Measurements from ENCODE around the gene ITPRID2. TPM values are rescaled to one million over a fixed set of nuclear protein-coding genes. Genes with fewer than 3 reads are reported as not detected.
"Not testable (repeated sequence)": the region's sequence is repeated elsewhere in the genome, so short reads cannot be mapped to it uniquely, and the experiment has no call there.

The ITPRID2 gene
- total and polyA plus RNA-seq, 2 donors from 2014 or later = 29.9 to 191 TPM

- DNase-seq = no peak
- Histone ChIP-seq H3K9me3 (ENCODE audit: control insufficient read depth in 2 of 3, insufficient read depth in 1 of 3, low read length in 3 of 3) (no peaks in the 10 kb centered on the region), H3K36me3 (ENCODE audit: control insufficient read depth in 2 of 3, insufficient read depth in 3 of 3, low read length in 3 of 3) (no peaks in the 10 kb centered on the region), H3K27ac (ENCODE audit: low read depth in 2 of 2, low read length in 2 of 2) (no peak overlapping the region), H3K27me3 (ENCODE audit: control insufficient read depth, insufficient read depth, low read length) (no peaks in the 10 kb centered on the region), H3K9ac (ENCODE audit: low read length in 3 of 3) (no peak overlapping the region), H3K4me3 (ENCODE audit: low read length in 3 of 3) (no peak overlapping the region), H3K4me1 (ENCODE audit: control insufficient read depth in 2 of 3, insufficient read depth in 2 of 3, low read depth in 1 of 3, low read length in 3 of 3) (peaks cover 0 to 4% (median 0%) of the 10 kb centered on the region in 3 donors)
- FAIRE-seq = no peak
- intact Hi-C loops (cut with DNase I) = no loop called here
- TF ChIP-seq, protein P1, sequence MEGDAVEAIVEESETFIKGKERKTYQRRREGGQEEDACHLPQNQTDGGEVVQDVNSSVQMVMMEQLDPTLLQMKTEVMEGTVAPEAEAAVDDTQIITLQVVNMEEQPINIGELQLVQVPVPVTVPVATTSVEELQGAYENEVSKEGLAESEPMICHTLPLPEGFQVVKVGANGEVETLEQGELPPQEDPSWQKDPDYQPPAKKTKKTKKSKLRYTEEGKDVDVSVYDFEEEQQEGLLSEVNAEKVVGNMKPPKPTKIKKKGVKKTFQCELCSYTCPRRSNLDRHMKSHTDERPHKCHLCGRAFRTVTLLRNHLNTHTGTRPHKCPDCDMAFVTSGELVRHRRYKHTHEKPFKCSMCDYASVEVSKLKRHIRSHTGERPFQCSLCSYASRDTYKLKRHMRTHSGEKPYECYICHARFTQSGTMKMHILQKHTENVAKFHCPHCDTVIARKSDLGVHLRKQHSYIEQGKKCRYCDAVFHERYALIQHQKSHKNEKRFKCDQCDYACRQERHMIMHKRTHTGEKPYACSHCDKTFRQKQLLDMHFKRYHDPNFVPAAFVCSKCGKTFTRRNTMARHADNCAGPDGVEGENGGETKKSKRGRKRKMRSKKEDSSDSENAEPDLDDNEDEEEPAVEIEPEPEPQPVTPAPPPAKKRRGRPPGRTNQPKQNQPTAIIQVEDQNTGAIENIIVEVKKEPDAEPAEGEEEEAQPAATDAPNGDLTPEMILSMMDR (IDR thresholded peaks at IDR 0.05; ENCODE audit: borderline replicate concordance, extremely low read depth, insufficient read depth) = no peak
Observed at GRCh38 chr2:181958726-181959125, 67.2 kb downstream of the ITPRID2 start.

GRCh38 chr2:181959508-181959907, 68.0 kb downstream of the ITPRID2 start:
- intact Hi-C loops (cut with DNase I) = no loop called here
- Histone ChIP-seq H3K36me3 (ENCODE audit: control insufficient read depth in 2 of 3, insufficient read depth in 3 of 3, low read length in 3 of 3) (no peaks in the 10 kb centered on the region), H3K4me3 (ENCODE audit: low read length in 3 of 3) (no peak overlapping the region), H3K4me1 (ENCODE audit: control insufficient read depth in 2 of 3, insufficient read depth in 2 of 3, low read depth in 1 of 3, low read length in 3 of 3) (peaks cover 0 to 1% (median 0%) of the 10 kb centered on the region in 3 donors), H3K9ac (ENCODE audit: low read length in 3 of 3) (no peak overlapping the region), H3K27me3 (ENCODE audit: control insufficient read depth, insufficient read depth, low read length) (no peaks in the 10 kb centered on the region), H3K9me3 (ENCODE audit: control insufficient read depth in 2 of 3, insufficient read depth in 1 of 3, low read length in 3 of 3) (no peaks in the 10 kb centered on the region), H3K27ac (ENCODE audit: low read depth in 2 of 2, low read length in 2 of 2) (no peak overlapping the region)
- DNase-seq (no peak), FAIRE-seq (no peak)
- TF ChIP-seq, protein P1 (IDR thresholded peaks at IDR 0.05; ENCODE audit: borderline replicate concordance, extremely low read depth, insufficient read depth) = no peak

DNA sequence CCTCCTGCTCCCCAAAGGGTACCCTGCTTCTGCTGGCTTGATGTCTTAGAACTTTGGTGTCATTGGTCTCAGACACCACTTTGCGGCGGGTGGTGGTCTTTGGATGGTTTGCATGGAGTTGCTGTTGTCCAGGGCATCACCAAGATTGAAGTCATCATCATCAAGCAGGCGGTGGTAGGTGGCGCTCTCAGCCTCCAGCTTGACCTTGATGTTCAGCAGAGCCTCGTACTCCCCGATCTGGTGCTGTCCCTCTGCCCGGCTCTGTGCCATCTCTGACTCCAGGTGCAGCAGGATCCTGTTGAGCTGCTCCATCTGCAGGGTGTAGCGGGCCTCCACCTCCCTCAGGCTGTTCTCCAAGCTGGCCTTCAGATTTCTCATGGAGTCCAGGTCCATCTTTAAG, 69.6 kb downstream of the ITPRID2 start:
- H3K27ac ChIP-seq (ENCODE audit: low read depth in 2 of 2, low read length in 2 of 2); H3K9me3 ChIP-seq (ENCODE audit: control insufficient read depth in 2 of 3, insufficient read depth in 1 of 3, low read length in 3 of 3); H3K27me3 ChIP-seq (ENCODE audit: control insufficient read depth, insufficient read depth, low read length); H3K36me3 ChIP-seq (ENCODE audit: control insufficient read depth in 2 of 3, insufficient read depth in 3 of 3, low read length in 3 of 3); H3K4me1 ChIP-seq (ENCODE audit: control insufficient read depth in 2 of 3, insufficient read depth in 2 of 3, low read depth in 1 of 3, low read length in 3 of 3); H3K4me3 ChIP-seq (ENCODE audit: low read length in 3 of 3); H3K9ac ChIP-seq (ENCODE audit: low read length in 3 of 3); FAIRE-seq; intact Hi-C loops (cut with DNase I): not testable (repeated sequence)
- peak in 1 of 5 donors; percentile 42 for DNase-seq

GRCh38 chr2:181962142-181962541, 70.6 kb downstream of the ITPRID2 start:
- TF ChIP-seq, protein P1 (IDR thresholded peaks at IDR 0.05; ENCODE audit: borderline replicate concordance, extremely low read depth, insufficient read depth) = no peak
- H3K27me3 ChIP-seq (ENCODE audit: control insufficient read depth, insufficient read depth, low read length) = no peaks in the 10 kb centered on the region
- DNase-seq (peak in 1 of 5 donors; percentile 49), FAIRE-seq (no peak)
- no peak overlapping the region for H3K4me3 ChIP-seq (ENCODE audit: low read length in 3 of 3)
- H3K4me1 ChIP-seq (ENCODE audit: control insufficient read depth in 2 of 3, insufficient read depth in 2 of 3, low read depth in 1 of 3, low read length in 3 of 3) = no peaks in the 10 kb centered on the region
- H3K27ac ChIP-seq (ENCODE audit: low read depth in 2 of 2, low read length in 2 of 2) = no peak overlapping the region
- H3K36me3 ChIP-seq (ENCODE audit: control insufficient read depth in 2 of 3, insufficient read depth in 3 of 3, low read length in 3 of 3) = no peaks in the 10 kb centered on the region
- intact Hi-C loops (cut with DNase I) = no loop called here
- H3K9ac ChIP-seq (ENCODE audit: low read length in 3 of 3) = no peak overlapping the region
- no peaks in the 10 kb centered on the region for H3K9me3 ChIP-seq (ENCODE audit: control insufficient read depth in 2 of 3, insufficient read depth in 1 of 3, low read length in 3 of 3)

Measured in kidney (tissue), 14 donors.